SH-SY5Y (cell line): ENCODE measurements around the gene SPAG9.

ENCODE experiments used
- GATA2 ChIP-seq: IDR thresholded peaks from 2 replicates; pipeline ENCODE4 v1.6.1; 2011; ENCODE audit warnings: mild to moderate bottlenecking, low read depth, low read length
- GATA3 ChIP-seq: IDR thresholded peaks from 2 replicates; pipeline ENCODE4 v1.6.1; 2011; ENCODE audit warnings: low read depth, mild to moderate bottlenecking, low read length, moderate library complexity

SPAG9 gene

GRCh38 chr17:51115179-51115578 lies 5.5 kb downstream of the SPAG9 start:
- no peak for TF ChIP-seq GATA2
- no peak for TF ChIP-seq GATA3

GRCh38 chr17:51107778-51108177 lies 12.9 kb downstream of the SPAG9 start:
- no peak for TF ChIP-seq GATA3
- no peak for TF ChIP-seq GATA2

GRCh38 chr17:51103451-51103850 lies 17.2 kb downstream of the SPAG9 start:
- TF ChIP-seq GATA3 (no peak), GATA2 (no peak)

- no peak for TF ChIP-seq GATA3
- no peak for TF ChIP-seq GATA2
These were observed 17.6 kb downstream of the SPAG9 start for GRCh38 chr17:51103050-51103449.

GRCh38 chr17:51097708-51098446 lies 22.8 kb downstream of the SPAG9 start:
- TF ChIP-seq GATA3 (no peak), GATA2 (no peak)

- TF ChIP-seq GATA3 (no peak), GATA2 (no peak)
These were observed 29.0 kb downstream of the SPAG9 start for GRCh38 chr17:51091635-51092034.

GRCh38 chr17:51088287-51088686 lies 32.4 kb downstream of the SPAG9 start:
- TF ChIP-seq GATA2 (no peak), GATA3 (no peak)

- no peak for TF ChIP-seq GATA3
- no peak for TF ChIP-seq GATA2
These were observed 33.5 kb downstream of the SPAG9 start for GRCh38 chr17:51087072-51087757.

- no peak for TF ChIP-seq GATA3
- TF ChIP-seq GATA2: no peak
These were observed 35.4 kb downstream of the SPAG9 start for GRCh38 chr17:51085150-51085805.

GRCh38 chr17:51083981-51084380 lies 36.7 kb downstream of the SPAG9 start:
- TF ChIP-seq GATA3 (no peak), GATA2 (no peak)

- no peak for TF ChIP-seq GATA3
- no peak for TF ChIP-seq GATA2
These were observed 41.6 kb downstream of the SPAG9 start for GRCh38 chr17:51079049-51079448.

- no peak for TF ChIP-seq GATA2
- no peak for TF ChIP-seq GATA3
These were observed 42.6 kb downstream of the SPAG9 start for GRCh38 chr17:51078009-51078592.

- TF ChIP-seq GATA3: peak; percentile 29; the same call in 1 of the 2 replicates
- TF ChIP-seq GATA2: no peak
These were observed 43.8 kb downstream of the SPAG9 start for GRCh38 chr17:51076821-51077220.

- TF ChIP-seq GATA3 (no peak), GATA2 (no peak)
These were observed 49.1 kb downstream of the SPAG9 start for GRCh38 chr17:51071556-51071955.

- TF ChIP-seq GATA2 (no peak), GATA3 (no peak)
These were observed 55.2 kb downstream of the SPAG9 start for GRCh38 chr17:51065466-51065865.
